Gastroesophageal sphincter (tissue), 3 donors: Measurements from ENCODE around the gene TSPAN32.

Experiments used
- CTCF ChIP-seq, 4 experiments: fragments of 200-600 bp in 2 of 4; fragments of 450-650 bp in 2 of 4; sonication (generic) in 1 of 4; IDR thresholded peaks; one replicate each; pipeline ENCODE4 v1.5.1; 2017 to 2019; ENCODE audit warnings: antibody characterized with exemption in 4 of 4, mild to moderate bottlenecking in 2 of 4, moderate library complexity in 2 of 4
- EP300 ChIP-seq: sonication (generic); formaldehyde crosslinking; IDR thresholded peaks from one replicate; pipeline ENCODE4 v1.6.1; 2017; ENCODE audit warnings: antibody characterized with exemption, mild to moderate bottlenecking
- POLR2A ChIP-seq, 2 donors: fragments of 450-650 bp; IDR thresholded peaks; one replicate each; pipeline ENCODE4 v1.6.1; 2017; ENCODE audit warnings: antibody characterized with exemption in 2 of 2, mild to moderate bottlenecking in 2 of 2, moderate library complexity in 1 of 2
- POLR2AphosphoS5 ChIP-seq: sonication (generic); formaldehyde crosslinking; IDR thresholded peaks from one replicate; pipeline ENCODE4 v1.6.1; 2017; ENCODE audit warnings: antibody characterized with exemption

GRCh38 chr11:2318707-2319106 lies 16.9 kb downstream of the TSPAN32 start:
- TF ChIP-seq POLR2AphosphoS5, result no peak
- TF ChIP-seq CTCF (IDR thresholded peaks at IDR 0.05), result no peak
- TF ChIP-seq POLR2A (IDR thresholded peaks at IDR 0.05), result no peak
- no peak for TF ChIP-seq EP300
